ENCODE data around the gene MACROH2A2. TPM values are rescaled to one million over a fixed set of nuclear protein-coding genes. Genes with fewer than 3 reads are reported as not detected.

MACROH2A2 gene
- total and polyA plus RNA-seq, 2 of the 13 experiments (the other 11 are each of a cell fraction or from before 2014, with no cell fraction given) = 9.8 to 43.1 TPM

DNA sequence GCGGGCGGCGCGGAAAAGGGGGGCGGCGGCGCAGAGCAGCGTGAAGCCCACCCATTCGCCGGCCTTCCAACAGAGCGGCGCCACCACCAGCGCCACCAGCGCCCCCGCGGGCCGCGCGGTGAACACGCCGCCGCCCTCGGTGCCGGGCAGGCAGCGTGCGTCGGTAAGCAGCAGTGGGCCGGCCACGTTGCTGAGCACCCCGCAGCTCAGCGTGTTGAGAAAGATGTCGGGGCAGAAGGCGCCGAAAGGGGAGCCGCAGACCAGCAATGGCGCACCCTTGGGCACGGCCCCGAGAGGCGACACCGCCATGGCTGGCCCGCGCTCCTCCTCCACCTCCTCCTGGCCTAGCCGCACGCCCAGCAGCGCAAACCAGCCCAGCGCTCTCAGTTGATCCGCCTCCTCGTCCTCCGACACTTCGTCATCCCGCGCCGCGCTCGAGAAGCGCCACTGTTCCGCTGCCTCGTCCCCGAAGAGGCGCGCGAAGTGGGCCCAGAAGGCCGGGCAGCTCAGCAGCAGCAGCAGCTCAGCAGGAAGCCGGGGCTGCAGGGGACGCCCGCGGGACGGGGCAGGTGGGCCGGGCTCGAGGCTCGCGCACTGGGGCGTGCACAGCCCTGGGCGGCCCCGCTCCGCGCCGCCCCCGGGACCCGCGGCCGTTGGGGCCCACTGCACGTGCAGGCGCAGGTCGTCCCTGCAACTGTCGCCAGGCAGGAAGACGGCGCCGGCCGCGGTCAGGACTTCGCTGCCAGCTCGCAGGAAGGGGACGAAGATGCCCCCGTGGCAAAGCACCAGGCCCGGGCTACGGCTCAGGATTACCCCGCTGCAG is 93.2 kb downstream of the MACROH2A2 start (continued):
- peak; percentile 82 for TF ChIP-seq SALL1 (CRISPR knock-in tag; IDR thresholded peaks at IDR 0.05)
- no peak for TF ChIP-seq RFXAP (CRISPR knock-in tag; IDR thresholded peaks at IDR 0.05; ENCODE audit: borderline replicate concordance)
- TF ChIP-seq RFX5 (IDR thresholded peaks at IDR 0.05; ENCODE audit: low read depth, low read length) = no peak
- TF ChIP-seq DRAP1 (CRISPR knock-in tag; IDR thresholded peaks at IDR 0.05) = no peak; the same call in 1 of the 2 replicates
- TF ChIP-seq MBNL3 (CRISPR knock-in tag; conservative IDR thresholded peaks at IDR 0.05) = no peak
- peak; percentile 67; the same call in 1 of the 2 replicates for TF ChIP-seq SNAPC2 (CRISPR knock-in tag; IDR thresholded peaks at IDR 0.05)
- TF ChIP-seq ZNF883 (CRISPR knock-in tag; IDR thresholded peaks at IDR 0.05; ENCODE audit: not compliant biosample characterization) = no peak
- TF ChIP-seq ZNF740 (CRISPR knock-in tag; IDR thresholded peaks at IDR 0.05) = peak; percentile 26; the same call in 1 of the 2 replicates
- peak; percentile 81 for TF ChIP-seq YEATS4 (CRISPR knock-in tag; IDR thresholded peaks at IDR 0.05; ENCODE audit: borderline replicate concordance)
- TF ChIP-seq HBP1 (CRISPR knock-in tag; IDR thresholded peaks at IDR 0.05; ENCODE audit: low read depth) = no peak
- TF ChIP-seq MED13 (CRISPR knock-in tag; IDR thresholded peaks at IDR 0.05) = no peak; the same call in 1 of the 2 replicates
- TF ChIP-seq, protein P1, sequence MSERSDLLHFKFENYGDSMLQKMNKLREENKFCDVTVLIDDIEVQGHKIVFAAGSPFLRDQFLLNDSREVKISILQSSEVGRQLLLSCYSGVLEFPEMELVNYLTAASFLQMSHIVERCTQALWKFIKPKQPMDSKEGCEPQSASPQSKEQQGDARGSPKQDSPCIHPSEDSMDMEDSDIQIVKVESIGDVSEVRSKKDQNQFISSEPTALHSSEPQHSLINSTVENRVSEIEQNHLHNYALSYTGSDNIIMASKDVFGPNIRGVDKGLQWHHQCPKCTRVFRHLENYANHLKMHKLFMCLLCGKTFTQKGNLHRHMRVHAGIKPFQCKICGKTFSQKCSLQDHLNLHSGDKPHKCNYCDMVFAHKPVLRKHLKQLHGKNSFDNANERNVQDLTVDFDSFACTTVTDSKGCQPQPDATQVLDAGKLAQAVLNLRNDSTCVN (CRISPR knock-in tag; IDR thresholded peaks at IDR 0.05; ENCODE audit: borderline replicate concordance) = no peak
- TF ChIP-seq, protein P2, sequence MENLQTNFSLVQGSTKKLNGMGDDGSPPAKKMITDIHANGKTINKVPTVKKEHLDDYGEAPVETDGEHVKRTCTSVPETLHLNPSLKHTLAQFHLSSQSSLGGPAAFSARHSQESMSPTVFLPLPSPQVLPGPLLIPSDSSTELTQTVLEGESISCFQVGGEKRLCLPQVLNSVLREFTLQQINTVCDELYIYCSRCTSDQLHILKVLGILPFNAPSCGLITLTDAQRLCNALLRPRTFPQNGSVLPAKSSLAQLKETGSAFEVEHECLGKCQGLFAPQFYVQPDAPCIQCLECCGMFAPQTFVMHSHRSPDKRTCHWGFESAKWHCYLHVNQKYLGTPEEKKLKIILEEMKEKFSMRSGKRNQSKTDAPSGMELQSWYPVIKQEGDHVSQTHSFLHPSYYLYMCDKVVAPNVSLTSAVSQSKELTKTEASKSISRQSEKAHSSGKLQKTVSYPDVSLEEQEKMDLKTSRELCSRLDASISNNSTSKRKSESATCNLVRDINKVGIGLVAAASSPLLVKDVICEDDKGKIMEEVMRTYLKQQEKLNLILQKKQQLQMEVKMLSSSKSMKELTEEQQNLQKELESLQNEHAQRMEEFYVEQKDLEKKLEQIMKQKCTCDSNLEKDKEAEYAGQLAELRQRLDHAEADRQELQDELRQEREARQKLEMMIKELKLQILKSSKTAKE (CRISPR knock-in tag; IDR thresholded peaks at IDR 0.05; ENCODE audit: borderline replicate concordance) = peak; percentile 25; the same call in 1 of the 2 replicates
- TF ChIP-seq MAF1 (CRISPR knock-in tag; IDR thresholded peaks at IDR 0.05; ENCODE audit: borderline replicate concordance) = 0 out of 2 replicates have a peak, but pooled peaks have one; percentile 41
- TF ChIP-seq ZNF652 (CRISPR knock-in tag; IDR thresholded peaks at IDR 0.05; ENCODE audit: borderline replicate concordance, low read depth) = no peak
- no peak for TF ChIP-seq ZBTB33 (CRISPR knock-in tag; IDR thresholded peaks at IDR 0.05)
- TF ChIP-seq CEBPG (CRISPR knock-in tag; IDR thresholded peaks at IDR 0.05) = no peak; the same call in 1 of the 2 replicates
